ENCODE results near the gene NSUN4.

DNA sequence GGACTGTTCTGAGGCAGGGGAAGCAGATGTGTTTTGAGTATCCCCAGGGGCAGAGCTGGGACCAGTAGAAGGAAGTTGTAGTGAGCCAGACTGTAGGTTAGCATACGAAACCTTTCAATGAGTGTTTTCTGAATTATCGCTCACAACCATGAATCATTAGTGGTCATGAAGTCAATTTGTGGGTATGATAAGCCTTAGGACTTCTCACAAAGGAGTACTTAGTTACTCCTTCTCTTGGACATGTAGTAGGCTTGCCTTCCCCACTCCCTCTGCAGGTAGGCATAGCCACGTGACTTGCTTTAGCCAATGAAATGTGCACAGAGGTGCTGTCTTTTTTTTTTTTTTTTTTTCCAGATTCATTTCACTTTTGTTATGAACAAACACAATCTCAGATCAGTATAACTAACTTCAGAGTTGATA is 29.6 kb downstream of the NSUN4 start:
- no peak for TF ChIP-seq YY1 (IDR thresholded peaks at IDR 0.05; ENCODE audit: insufficient read depth, insufficient read length)
- TF ChIP-seq SUZ12 (IDR thresholded peaks at IDR 0.05; ENCODE audit: extremely low read depth, insufficient read depth, insufficient read length) = no peak
